Measurements from ENCODE around the gene VPS52.

Gene VPS52

DNA sequence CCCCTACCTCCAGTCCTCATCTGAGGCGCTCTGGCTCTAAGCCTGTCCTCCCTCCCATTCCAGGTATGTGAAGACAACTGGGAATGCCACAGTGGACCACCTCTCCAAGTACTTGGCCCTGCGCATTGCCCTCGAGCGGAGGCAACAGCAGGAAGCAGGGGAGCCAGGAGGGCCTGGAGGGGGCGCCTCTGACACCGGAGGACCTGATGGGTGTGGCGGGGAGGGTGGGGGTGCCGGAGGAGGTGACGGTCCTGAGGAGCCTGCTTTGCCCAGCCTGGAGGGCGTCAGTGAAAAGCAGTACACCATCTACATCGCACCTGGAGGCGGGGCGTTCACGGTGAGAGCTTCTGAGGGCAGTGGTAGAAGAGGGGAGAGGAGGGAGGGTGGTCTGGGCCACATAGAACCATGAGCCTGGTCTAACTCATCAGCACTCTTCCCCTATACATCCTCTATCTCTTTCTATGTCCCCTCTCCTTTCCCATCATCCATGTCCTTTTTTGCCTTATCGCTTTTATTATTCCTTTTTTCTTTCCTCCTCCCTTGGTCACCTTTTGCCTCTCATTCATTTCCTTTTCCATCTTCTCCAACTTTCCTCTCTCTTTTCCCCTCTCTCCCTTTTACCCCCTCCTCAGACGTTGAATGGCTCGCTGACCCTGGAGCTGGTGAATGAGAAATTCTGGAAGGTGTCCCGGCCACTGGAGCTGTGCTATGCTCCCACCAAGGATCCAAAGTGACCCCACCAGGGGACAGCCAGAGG, 59.8 kb downstream of the VPS52 start:
- H3K4me3 ChIP-seq (ENCODE audit: insufficient read length, low read depth): no peak overlapping the region

DNA sequence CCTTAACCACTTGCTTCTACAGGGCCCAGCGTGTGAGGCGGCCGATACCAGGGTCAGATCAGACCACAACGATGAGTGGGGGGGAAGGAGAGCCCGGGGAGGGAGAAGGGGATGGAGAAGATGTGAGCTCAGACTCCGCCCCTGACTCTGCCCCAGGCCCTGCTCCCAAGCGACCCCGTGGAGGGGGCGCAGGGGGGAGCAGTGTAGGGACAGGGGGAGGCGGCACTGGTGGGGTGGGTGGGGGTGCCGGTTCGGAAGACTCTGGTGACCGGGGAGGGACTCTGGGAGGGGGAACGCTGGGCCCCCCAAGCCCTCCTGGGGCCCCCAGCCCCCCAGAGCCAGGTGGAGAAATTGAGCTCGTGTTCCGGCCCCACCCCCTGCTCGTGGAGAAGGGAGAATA, 60.5 kb downstream of the VPS52 start:
- no peaks in the 10 kb centered on the region for H3K9me3 ChIP-seq (ENCODE audit: insufficient read depth, low read length)
- peaks cover 3% of the 10 kb centered on the region for H3K4me1 ChIP-seq (ENCODE audit: insufficient read depth, insufficient read length)
- TF ChIP-seq SUZ12 (IDR thresholded peaks at IDR 0.05; ENCODE audit: extremely low read depth, insufficient read depth, insufficient read length) (no peak), ZNF274 (IDR thresholded peaks at IDR 0.05; ENCODE audit: low read depth, low read length) (no peak), YY1 (IDR thresholded peaks at IDR 0.05; ENCODE audit: insufficient read depth, insufficient read length) (no peak)
- no peak for DNase-seq (ENCODE audit: low read depth, low spot score)
- peaks cover 21% of the 10 kb centered on the region for H3K36me3 ChIP-seq (ENCODE audit: insufficient read depth, insufficient read length, low read length)
- no peak overlapping the region for H3K4me3 ChIP-seq (ENCODE audit: insufficient read length, low read depth)
- H3K9ac ChIP-seq (ENCODE audit: insufficient read length, low read depth): no peak overlapping the region
- H3K27me3 ChIP-seq (ENCODE audit: insufficient read depth, insufficient read length): peaks cover 69% of the 10 kb centered on the region

More for the DNA sequence above, 59.8 kb downstream of the VPS52 start:
- no peak for DNase-seq (ENCODE audit: low read depth, low spot score)
- Histone ChIP-seq H3K9ac (ENCODE audit: insufficient read length, low read depth) (no peak overlapping the region), H3K27me3 (ENCODE audit: insufficient read depth, insufficient read length) (peaks cover 69% of the 10 kb centered on the region), H3K9me3 (ENCODE audit: insufficient read depth, low read length) (no peaks in the 10 kb centered on the region), H3K36me3 (ENCODE audit: insufficient read depth, insufficient read length, low read length) (peaks cover 21% of the 10 kb centered on the region), H3K4me1 (ENCODE audit: insufficient read depth, insufficient read length) (peaks cover 5% of the 10 kb centered on the region)
- TF ChIP-seq ZNF274 (IDR thresholded peaks at IDR 0.05; ENCODE audit: low read depth, low read length) (no peak), SUZ12 (IDR thresholded peaks at IDR 0.05; ENCODE audit: extremely low read depth, insufficient read depth, insufficient read length) (no peak), YY1 (IDR thresholded peaks at IDR 0.05; ENCODE audit: insufficient read depth, insufficient read length) (no peak)

DNA sequence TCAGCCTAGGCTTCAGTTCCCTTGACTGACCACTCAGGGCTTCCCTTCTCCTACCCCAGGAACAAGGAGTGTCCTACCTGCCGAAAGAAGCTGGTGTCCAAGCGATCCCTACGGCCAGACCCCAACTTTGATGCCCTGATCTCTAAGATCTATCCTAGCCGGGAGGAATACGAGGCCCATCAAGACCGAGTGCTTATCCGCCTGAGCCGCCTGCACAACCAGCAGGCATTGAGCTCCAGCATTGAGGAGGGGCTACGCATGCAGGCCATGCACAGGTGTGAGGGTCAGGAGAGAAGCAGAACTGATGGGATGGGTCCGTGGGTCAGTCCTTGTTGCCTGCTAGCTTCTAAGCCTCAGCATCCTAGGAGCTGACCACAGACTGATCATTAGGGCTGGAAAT, 61.8 kb downstream of the VPS52 start:
- Histone ChIP-seq H3K4me1 (ENCODE audit: insufficient read depth, insufficient read length) (peaks cover 4% of the 10 kb centered on the region), H3K9ac (ENCODE audit: insufficient read length, low read depth) (no peak overlapping the region), H3K27me3 (ENCODE audit: insufficient read depth, insufficient read length) (peaks cover 59% of the 10 kb centered on the region), H3K36me3 (ENCODE audit: insufficient read depth, insufficient read length, low read length) (peaks cover 21% of the 10 kb centered on the region), H3K9me3 (ENCODE audit: insufficient read depth, low read length) (no peaks in the 10 kb centered on the region), H3K4me3 (ENCODE audit: insufficient read length, low read depth) (no peak overlapping the region)
- no peak for TF ChIP-seq YY1 (IDR thresholded peaks at IDR 0.05; ENCODE audit: insufficient read depth, insufficient read length)
- DNase-seq (ENCODE audit: low read depth, low spot score): no peak

DNA sequence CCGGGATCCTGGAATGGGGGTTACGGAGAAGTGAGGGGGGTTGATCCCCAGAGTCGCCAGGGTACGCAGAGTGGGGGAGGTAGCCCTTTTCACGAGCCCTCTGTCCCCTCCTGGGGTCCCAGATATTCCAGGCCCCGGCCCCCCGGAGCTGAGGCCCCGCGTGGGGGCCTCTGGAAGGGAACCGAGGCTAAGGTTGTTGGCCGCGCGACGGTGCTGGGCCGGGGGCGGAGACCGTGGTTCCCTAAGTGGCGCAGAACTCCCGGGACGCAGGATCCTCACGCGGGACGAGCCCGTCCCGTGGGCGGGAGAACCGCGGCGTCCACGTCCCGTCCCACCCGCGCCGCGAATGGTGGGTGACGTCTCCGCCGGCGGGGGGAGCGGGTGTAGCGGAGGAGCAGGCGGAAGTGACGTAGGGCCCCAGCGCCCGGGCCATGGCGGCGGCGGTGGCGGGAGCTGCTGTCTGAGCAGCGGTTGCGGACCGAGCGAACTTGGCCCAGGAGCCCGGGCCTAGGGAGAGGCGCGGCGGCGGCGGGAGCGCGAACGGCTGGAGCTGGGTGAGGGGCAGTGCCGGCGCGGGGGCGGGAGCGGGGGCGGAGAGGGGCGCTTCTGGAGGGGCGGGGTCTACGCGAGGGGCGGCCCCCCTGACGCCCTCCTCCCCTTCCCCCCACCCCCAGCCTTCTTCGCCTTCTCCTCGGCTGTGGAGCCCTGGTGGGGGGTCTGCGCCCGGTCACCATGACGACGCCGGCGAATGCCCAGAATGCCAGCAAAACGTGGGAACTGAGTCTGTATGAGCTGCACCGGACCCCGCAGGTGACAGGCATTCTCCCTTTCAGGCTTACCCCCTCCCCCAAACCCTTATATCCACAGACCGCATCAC, 63.3 kb downstream of the VPS52 start, which contains the start of gene RING1:
RING1 (plus strand) TSS at position 410 of the 877 bp plus-strand sequence; CDS start at position 733, 323 bp downstream.
- no peak for TF ChIP-seq SUZ12 (IDR thresholded peaks at IDR 0.05; ENCODE audit: extremely low read depth, insufficient read depth, insufficient read length)
- TF ChIP-seq YY1 (IDR thresholded peaks at IDR 0.05; ENCODE audit: insufficient read depth, insufficient read length): no peak
- no peak for TF ChIP-seq ZNF274 (IDR thresholded peaks at IDR 0.05; ENCODE audit: low read depth, low read length)
- Histone ChIP-seq H3K36me3 (ENCODE audit: insufficient read depth, insufficient read length, low read length) (peaks cover 30% of the 10 kb centered on the region), H3K4me1 (ENCODE audit: insufficient read depth, insufficient read length) (peaks cover 6% of the 10 kb centered on the region), H3K9me3 (ENCODE audit: insufficient read depth, low read length) (no peaks in the 10 kb centered on the region), H3K27me3 (ENCODE audit: insufficient read depth, insufficient read length) (peaks cover 44% of the 10 kb centered on the region), H3K4me3 (ENCODE audit: insufficient read length, low read depth) (peak within 1 kb of the TSS; percentile 68), H3K9ac (ENCODE audit: insufficient read length, low read depth) (peak within 1 kb of the TSS; percentile 90)
- DNase-seq (ENCODE audit: low read depth, low spot score): no peak

DNA sequence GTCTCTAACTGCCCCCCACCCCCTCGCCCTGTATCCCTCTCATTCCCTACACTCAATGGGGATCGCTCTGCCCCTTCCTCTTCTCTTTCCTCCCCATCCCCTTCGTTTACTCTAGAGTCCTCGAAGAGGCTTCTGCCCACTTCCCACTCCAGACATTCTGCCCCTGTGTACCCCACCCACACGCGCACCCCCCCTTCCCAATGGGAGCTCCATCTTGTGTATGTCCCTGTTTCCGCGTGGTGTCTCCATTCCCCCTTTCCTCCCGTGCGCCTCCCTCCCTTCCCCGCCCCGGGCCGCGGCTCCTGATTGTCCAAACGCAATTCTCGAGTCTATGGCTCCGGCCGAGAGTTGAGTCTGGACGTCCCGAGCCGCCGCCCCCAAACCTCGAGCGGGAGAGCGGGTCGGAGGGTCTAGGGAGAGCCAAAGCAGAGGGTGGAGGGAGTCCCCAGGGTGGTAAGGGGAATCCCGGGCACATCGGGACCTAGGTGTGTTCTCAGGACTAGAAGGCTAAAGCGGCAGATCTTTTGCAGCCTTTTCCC, 64.1 kb downstream of the VPS52 start:
- TF ChIP-seq SUZ12 (IDR thresholded peaks at IDR 0.05; ENCODE audit: extremely low read depth, insufficient read depth, insufficient read length) (no peak), YY1 (IDR thresholded peaks at IDR 0.05; ENCODE audit: insufficient read depth, insufficient read length) (no peak)
- peaks cover 37% of the 10 kb centered on the region for H3K36me3 ChIP-seq (ENCODE audit: insufficient read depth, insufficient read length, low read length)
- peaks cover 36% of the 10 kb centered on the region for H3K27me3 ChIP-seq (ENCODE audit: insufficient read depth, insufficient read length)
- H3K9me3 ChIP-seq (ENCODE audit: insufficient read depth, low read length): no peaks in the 10 kb centered on the region
- peak overlapping the region; percentile 90 for H3K9ac ChIP-seq (ENCODE audit: insufficient read length, low read depth)
- H3K4me1 ChIP-seq (ENCODE audit: insufficient read depth, insufficient read length): peaks cover 6% of the 10 kb centered on the region
- no peak for DNase-seq (ENCODE audit: low read depth, low spot score)
- peak overlapping the region; percentile 68 for H3K4me3 ChIP-seq (ENCODE audit: insufficient read length, low read depth)

DNA sequence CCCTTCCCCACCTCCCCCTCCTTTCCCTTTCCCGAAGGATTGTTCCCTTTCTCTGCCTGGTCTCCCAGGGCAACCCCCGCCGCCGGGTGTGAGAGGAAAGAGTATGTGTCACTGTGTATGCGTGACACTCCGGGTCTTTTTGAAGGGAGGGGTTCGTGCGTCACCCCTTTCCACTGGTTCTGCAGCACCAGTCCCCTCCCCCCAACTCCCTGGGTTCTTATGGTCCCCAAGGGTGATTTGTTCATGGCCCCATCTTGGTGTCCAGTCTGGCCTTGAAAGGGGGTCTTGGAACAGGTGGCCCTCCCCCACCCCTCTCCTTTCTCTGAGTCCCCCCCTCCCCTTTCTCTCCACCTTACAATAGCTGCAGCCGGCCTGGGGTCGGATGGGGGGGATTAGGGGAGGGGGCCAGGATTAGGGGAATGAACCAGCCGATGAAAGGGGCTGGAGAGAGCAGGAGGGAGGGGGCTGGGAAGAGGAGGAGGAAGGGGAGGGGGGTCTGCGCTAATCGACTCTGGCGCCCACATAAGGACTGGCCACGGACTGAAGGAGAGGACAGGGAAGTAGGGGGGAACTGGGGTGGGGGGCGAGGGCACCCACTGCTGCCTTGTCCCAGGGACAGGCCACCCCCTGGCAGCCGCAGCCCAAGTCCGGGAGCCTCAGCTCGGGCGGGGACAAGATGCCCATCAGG, 64.7 kb downstream of the VPS52 start:
- Histone ChIP-seq H3K9ac (ENCODE audit: insufficient read length, low read depth) (peak overlapping the region; percentile 90), H3K9me3 (ENCODE audit: insufficient read depth, low read length) (no peaks in the 10 kb centered on the region), H3K4me3 (ENCODE audit: insufficient read length, low read depth) (peak overlapping the region; percentile 68), H3K27me3 (ENCODE audit: insufficient read depth, insufficient read length) (peaks cover 30% of the 10 kb centered on the region), H3K36me3 (ENCODE audit: insufficient read depth, insufficient read length, low read length) (peaks cover 40% of the 10 kb centered on the region), H3K4me1 (ENCODE audit: insufficient read depth, insufficient read length) (peaks cover 6% of the 10 kb centered on the region)
- TF ChIP-seq ZNF274 (IDR thresholded peaks at IDR 0.05; ENCODE audit: low read depth, low read length) (no peak), SUZ12 (IDR thresholded peaks at IDR 0.05; ENCODE audit: extremely low read depth, insufficient read depth, insufficient read length) (no peak), YY1 (IDR thresholded peaks at IDR 0.05; ENCODE audit: insufficient read depth, insufficient read length) (no peak)
- DNase-seq (ENCODE audit: low read depth, low spot score): no peak

Data from NT2/D1 (cell line).